ENCODE data around the gene ELOA. TPM values are rescaled to one million over a fixed set of nuclear protein-coding genes. Genes with fewer than 3 reads are reported as not detected.

The ELOA gene
- total RNA-seq (2022; extraction: Qiagen RNA extraction) = 29.3 to 32.6 TPM (median 31.6 TPM) in 5 replicates

GRCh38 chr1:23743287-23744152, at the start of gene ELOA:
Gene ELOA (plus strand): TSS chr1:23743471. CDS start chr1:23743504, 33 bp downstream.

GRCh38 chr1:23777979-23778814, 34.9 kb downstream of the ELOA start, which contains the start of gene PITHD1:
Gene PITHD1 (plus strand): TSS chr1:23778418. CDS start chr1:23778516, 98 bp downstream.

GRCh38 chr1:23790696-23791515, 47.6 kb downstream of the ELOA start, which contains the start of gene LYPLA2:
Gene LYPLA2 (plus strand): TSS chr1:23791145. CDS start chr1:23792683, 1,538 bp downstream.

GRCh38 chr1:23800400-23801337, 57.4 kb downstream of the ELOA start, which contains the start of gene GALE:
Gene GALE (minus strand): TSS chr1:23800754. CDS start chr1:23799007, 1,747 bp downstream.

Other genes starting within 250 kb of the ELOA start
- gene E2F2, start 212.2 kb upstream of the ELOA start, total RNA-seq (2022; extraction: Qiagen RNA extraction) = 2.2 to 3.3 TPM (median 2.9 TPM) in 5 replicates
- 258 to 365 TPM (median 315 TPM) in 5 replicates for gene ID3, start 184.0 kb upstream of the ELOA start, total RNA-seq (2022; extraction: Qiagen RNA extraction)
- gene RPL11, start 51.7 kb upstream of the ELOA start, total RNA-seq (2022; extraction: Qiagen RNA extraction) = 1,437 to 1,632 TPM (median 1,495 TPM) in 5 replicates
- 26.1 to 31.6 TPM (median 28.6 TPM) in 5 replicates for gene PITHD1, start 34.9 kb downstream of the ELOA start, total RNA-seq (2022; extraction: Qiagen RNA extraction)
- gene LYPLA2, start 47.7 kb downstream of the ELOA start, total RNA-seq (2022; extraction: Qiagen RNA extraction) = 50.0 to 54.9 TPM (median 54.4 TPM) in 5 replicates
- 59.1 to 66.8 TPM (median 65.1 TPM) in 5 replicates for gene GALE, start 57.3 kb downstream of the ELOA start, total RNA-seq (2022; extraction: Qiagen RNA extraction)
- 11.5 to 12.7 TPM (median 12.6 TPM) in 5 replicates for gene HMGCL, start 82.0 kb downstream of the ELOA start, total RNA-seq (2022; extraction: Qiagen RNA extraction)
- gene FUCA1, start 124.8 kb downstream of the ELOA start, total RNA-seq (2022; extraction: Qiagen RNA extraction) = 8.5 to 11.4 TPM (median 10.1 TPM) in 5 replicates
- gene CNR2, start 169.9 kb downstream of the ELOA start, total RNA-seq (2022; extraction: Qiagen RNA extraction) = 0.02 TPM in 1 of 5 replicates, not detected in the others
- gene PNRC2, start 216.4 kb downstream of the ELOA start, total RNA-seq (2022; extraction: Qiagen RNA extraction) = 29.7 to 39.8 TPM (median 36.7 TPM) in 5 replicates
- gene SRSF10, start 236.9 kb downstream of the ELOA start, total RNA-seq (2022; extraction: Qiagen RNA extraction) = 84.3 to 100 TPM (median 95.9 TPM) in 5 replicates

Measured in A549 treated with dexamethasone at 1 μM for 4 hours (cell line).